Muscle of arm (tissue), 12 donors: ENCODE data around the gene MARCHF10. TPM values are rescaled to one million over a fixed set of nuclear protein-coding genes. Genes with fewer than 3 reads are reported as not detected.
A peak's percentile ranks its signal among the peaks of the same experiment; 100 is the strongest.
"Not testable (repeated sequence)": the region's sequence is repeated elsewhere in the genome, so short reads cannot be mapped to it uniquely, and the experiment has no call there.

Source experiments
- DNase-seq: peaks from one replicate; pipeline ENCODE4 v3.0.0-alpha.2; 2013
- polyA plus RNA-seq, 12 donors: library from polyadenylated mRNA; unstranded; fragments of 120-200 nt; gene quantifications; one replicate each; pipeline ENCODE4 v1.2.1, GENCODE V29; 2013; ENCODE audit not compliant: insufficient read length in 12 of 12

Gene MARCHF10
- polyA plus RNA-seq, 12 donors: 0.15 to 0.92 (median 0.47) TPM; not detected in 2

DNA sequence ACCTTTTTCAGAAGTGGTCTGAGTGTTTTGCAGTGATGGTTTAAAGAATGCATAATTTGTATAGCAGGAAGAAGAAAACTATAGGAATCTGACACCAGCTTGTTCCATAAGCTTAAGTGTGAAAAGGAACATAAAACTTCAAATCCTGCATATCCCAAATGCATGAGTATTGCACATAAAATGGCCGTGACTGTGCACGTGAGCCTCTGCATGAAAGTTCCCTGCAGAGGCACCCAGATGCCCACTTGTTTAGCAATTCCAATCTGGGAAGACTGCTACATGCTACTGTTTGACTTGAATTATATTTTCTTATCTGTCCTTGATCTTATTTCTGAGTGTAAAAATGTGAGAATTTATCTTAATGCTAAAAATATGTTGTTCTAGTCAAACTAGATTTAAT is 21.5 kb downstream of the MARCHF10 start:
- DNase-seq: no peak

- DNase-seq: not testable (repeated sequence)
Observed at GRCh38 chr17:62785983-62786382, 22.1 kb downstream of the MARCHF10 start.

DNA sequence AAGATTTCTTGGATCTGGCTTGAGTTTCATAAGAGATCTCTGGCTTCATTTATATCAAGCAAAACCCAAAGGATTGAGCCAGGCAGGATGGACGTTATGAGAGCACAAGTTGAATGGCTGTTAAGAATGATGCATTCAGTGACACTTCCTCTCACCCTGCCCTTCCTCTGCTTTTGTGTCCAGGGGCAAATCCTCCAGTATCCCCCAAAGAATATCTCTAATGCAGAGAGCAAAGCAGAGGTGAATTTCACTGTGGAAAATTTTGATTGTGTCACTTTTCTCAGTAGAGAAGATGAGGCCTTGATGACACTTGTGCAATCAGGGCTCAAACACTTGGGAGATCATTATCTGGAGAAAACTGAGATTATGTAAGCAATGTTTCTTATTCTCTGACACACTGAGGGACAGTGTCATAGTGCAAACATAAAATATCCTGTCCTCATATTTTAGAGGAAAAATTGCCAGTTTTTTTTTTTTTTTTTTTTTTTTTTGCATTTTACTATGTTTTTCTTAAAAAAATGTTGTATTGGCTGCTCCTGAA is 25.3 kb downstream of the MARCHF10 start:
- no peak for DNase-seq

GRCh38 chr17:62781831-62782251 is 26.3 kb downstream of the MARCHF10 start:
- DNase-seq: no peak

DNA sequence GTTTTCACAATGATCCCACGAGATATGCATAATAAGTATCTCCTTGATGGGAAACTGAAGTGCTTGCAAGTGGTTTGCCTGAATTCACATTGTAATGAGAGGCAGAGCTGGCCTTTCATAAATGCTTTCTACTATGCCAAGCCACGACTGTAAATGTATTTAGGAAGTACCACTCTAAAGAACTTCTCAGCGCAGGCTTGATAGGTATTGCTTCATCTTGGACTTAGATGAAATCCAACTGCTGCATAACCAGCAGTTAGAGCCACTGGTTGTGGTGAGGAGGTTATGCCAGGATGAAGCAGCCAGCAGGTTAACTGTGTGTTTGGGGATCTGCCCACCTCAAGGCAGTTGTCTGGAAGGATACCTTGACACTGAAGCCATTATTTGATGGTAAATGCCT is 26.8 kb downstream of the MARCHF10 start:
- no peak for DNase-seq

DNA sequence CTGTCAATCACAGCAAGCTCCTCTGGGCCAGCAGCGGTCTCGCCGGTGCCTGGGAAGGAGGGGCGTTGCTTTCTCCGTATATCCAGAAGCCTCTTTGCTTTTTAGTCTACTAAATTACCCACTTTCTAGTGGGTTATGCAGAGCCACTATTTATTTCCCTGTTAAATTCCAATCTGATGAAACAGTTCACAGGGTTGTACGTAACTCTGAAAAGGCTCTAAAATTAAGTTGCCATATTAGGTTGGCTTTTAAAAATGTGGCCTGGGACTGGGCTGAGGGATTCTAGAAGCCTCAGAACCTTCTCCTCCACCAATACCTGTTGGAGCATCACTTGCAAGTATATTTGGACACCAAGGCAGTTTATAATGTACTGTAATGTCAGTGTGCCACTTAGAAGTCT is 27.2 kb downstream of the MARCHF10 start:
- DNase-seq: no peak

DNA sequence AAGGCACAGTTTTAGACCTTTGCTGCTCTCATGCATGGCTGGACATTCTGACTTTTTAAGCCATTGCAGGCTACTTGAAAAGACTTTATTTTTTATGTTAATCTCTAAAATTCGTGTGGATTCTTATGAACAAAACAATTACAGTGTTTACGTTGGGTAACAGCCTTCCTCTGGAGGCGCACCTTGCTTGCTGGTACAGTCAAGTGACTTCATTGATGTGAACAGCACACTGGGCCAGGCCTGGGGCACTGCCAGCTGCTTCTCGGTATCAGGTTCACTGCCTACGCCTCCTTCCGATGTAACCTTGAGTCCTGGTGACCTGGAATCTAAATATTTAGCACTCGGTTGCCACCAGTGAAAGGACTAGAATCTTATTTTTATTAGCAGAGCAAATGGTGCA is 27.8 kb downstream of the MARCHF10 start:
- no peak for DNase-seq

- peak; percentile 52 for DNase-seq
Observed at GRCh38 chr17:62778990-62779681, 29.0 kb downstream of the MARCHF10 start.

- DNase-seq: no peak
Observed at GRCh38 chr17:62775876-62776275, 32.2 kb downstream of the MARCHF10 start.

DNA sequence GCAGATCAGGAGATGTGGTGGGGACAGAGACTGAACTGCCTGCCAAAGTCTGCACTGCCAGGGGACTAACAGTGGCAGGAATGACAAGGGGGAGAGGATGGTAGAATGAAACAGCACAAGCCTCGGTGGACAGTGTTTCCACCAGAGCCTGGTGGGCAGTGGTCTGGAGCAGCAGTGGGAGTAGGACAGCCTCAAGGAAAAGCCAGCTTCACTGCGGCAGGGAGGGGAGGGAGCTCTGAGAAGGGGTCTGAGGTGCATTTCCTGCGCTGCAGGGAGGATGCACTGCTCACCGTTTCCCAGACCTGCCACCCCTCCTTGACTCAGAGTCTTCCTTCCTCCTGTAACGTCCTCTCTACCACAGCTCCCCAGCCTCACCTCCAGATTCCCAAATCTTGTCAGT is 33.8 kb downstream of the MARCHF10 start:
- DNase-seq: no peak

- DNase-seq: no peak
Observed at GRCh38 chr17:62767997-62768396, 40.1 kb downstream of the MARCHF10 start.

- DNase-seq: no peak
Observed at GRCh38 chr17:62765351-62765750, 42.8 kb downstream of the MARCHF10 start.

DNA sequence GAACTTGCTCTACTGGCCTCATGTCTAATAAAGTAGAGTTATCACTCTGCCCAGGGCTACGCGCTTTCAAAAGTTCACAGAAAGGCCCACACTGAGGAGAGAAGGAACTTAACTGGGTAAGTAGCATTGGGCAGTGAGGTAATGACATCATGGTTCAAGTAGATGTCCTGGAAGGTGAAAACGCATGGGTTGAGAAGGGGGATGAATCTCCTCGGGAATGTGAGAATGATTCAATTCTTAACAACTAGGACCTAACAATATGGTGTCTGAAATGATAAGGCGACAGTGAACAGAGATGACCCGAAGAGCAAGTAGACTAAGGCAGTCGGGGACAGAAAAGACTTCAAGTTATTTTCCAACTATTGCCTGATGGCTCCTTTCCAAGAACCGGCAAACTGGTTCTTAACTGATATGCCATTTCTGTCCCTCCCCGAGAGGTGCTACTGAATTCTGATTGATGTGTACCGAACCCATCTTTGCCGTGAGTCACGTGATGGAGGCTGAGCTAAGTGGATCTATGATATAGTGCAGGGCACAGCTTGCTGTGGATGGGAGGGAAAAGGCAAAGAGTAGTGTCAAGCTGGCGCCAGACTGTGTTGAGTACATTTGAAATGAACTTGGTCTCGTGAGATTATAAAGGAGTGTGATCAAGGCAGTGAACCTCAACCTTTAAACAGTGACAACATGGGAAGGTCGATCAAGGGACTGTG is 44.1 kb downstream of the MARCHF10 start:
- DNase-seq: no peak

- DNase-seq: no peak
Observed at GRCh38 chr17:62761884-62762283, 46.2 kb downstream of the MARCHF10 start.

DNA sequence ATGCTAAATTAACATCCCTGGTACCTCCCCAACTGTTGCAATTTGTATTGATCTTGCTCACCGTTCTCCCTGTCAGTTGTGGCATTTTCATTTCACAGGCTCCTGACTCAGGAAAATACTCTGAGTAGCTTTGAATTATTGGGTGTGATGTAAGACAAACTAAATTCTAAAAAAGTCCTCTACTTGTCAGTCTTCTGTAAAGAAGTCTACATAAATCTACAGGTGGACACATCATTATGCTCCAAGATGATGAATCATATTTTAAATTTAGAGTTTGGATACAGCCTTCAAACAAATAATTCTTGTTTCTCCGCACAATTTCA is 47.2 kb downstream of the MARCHF10 start:
- no peak for DNase-seq

DNA sequence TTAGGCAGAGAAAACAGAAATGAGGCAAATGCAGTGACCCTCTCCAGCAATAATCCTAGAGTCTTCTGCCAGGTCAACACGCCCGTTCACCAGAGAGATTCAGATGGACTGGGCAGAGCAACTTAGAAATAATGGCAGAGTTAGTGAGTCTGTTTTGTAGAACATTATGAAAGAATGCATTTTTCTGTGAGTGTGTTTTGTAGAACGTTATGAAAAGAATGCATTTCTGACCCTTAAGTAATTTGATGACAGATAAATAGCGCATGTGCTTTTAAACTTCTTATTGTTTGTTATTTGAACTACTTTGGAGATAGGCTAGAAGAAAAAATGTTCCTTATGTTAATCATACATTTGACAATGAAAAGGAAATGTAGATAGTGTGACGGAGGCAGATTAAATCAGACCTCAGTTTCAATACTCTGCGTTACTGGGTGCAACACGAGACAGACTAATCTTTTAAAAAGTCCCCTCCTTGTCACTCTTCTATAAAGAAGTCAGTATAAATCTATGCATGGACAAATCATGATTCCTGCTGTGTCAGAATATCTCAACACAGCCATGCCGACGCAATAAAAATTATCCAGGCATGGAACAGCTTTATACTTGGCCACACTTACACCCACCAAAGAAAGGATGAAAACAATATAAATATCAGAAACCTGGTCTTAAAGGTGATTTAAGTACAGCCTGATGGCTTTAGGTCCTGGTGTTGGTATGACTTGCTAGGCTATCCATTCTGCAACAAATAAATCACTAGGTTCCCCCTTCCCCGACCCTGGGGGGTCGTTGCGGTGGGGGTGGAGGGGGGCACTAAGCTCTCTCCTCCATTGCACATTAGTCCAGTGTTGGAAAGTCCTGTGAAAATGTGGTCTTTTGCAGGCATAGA is 47.8 kb downstream of the MARCHF10 start:
- no peak for DNase-seq

- DNase-seq: no peak
Observed at GRCh38 chr17:62757500-62757951, 50.6 kb downstream of the MARCHF10 start.

DNA sequence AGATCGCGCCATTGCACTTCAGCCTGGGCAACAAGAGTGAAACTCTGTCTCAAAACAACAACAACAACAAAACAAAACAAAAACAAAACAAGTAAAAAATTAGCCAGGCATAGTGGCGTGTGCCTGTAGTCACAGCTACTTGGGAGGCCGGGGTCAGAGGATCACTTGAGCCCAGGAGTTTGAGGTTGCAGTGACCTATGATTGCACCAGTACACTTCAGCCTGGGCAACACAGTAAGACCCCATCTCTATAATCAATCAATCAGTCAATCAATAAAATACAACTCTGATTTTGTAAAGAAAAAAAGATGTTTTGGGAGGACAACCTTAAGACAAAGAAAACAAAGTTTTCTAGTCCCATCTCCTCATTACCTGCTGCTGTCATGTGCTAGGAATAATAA is 51.9 kb downstream of the MARCHF10 start:
- DNase-seq: no peak

- DNase-seq: peak; percentile 55
Observed at GRCh38 chr17:62755141-62755851, 52.8 kb downstream of the MARCHF10 start.

DNA sequence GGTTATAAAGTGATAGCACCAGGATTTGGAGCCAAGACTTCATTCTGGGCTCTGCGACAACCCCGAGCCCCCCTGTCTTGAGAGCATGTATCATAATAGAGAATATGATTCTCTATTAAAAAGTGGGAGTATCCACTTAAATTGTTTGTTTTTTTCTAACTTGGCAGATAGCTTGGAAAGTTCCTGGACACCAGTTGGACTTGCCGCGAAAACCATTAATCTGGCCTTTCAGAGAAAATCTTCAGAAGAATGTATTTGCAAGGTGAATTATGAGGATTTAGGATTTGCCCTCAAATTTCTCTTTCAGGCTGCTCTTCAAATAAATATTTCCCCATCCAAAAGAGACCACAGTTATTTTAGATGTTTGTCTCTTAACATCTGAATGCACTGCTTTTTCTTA is 53.5 kb downstream of the MARCHF10 start:
- peak; percentile 74 for DNase-seq

- DNase-seq: no peak
Observed at GRCh38 chr17:62753562-62753961, 54.6 kb downstream of the MARCHF10 start.
